ENCODE data around the gene LMOD1.

DNA sequence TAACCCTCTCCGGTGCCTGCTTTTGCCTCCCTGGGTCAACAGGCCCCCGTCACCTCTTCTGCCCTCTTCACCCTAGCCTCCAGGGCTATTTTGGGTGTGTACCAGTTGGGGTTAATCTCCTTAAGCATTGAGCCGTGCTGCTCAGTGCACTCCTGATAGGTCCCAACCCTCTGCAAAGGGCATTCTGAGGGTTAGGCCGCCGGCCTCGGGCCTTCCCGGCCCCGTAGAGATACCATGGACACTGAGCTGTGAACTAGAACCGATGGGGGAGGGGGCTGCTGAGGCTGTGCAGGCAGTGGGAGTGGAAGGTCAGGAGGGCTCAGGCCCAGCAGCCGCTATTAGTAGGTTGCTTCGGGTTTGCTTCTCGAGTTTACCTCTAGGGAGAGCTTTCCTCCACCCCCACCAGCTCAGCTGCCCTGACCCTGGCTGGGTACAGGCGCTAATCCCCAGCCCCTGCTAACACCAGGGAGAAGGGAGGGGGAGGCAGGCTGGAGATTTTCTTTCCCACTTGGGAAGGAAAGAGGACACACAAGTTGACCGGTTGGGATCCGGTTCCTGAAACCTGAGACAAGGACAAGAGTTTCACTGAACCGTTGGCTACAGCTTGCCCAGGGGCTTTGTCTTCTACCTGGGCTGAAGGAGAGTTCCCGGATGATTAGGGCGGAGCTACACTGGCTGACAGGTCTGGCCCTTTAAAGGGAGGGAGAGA lies 4.8 kb downstream of the LMOD1 start:
- TF ChIP-seq, protein P1, sequence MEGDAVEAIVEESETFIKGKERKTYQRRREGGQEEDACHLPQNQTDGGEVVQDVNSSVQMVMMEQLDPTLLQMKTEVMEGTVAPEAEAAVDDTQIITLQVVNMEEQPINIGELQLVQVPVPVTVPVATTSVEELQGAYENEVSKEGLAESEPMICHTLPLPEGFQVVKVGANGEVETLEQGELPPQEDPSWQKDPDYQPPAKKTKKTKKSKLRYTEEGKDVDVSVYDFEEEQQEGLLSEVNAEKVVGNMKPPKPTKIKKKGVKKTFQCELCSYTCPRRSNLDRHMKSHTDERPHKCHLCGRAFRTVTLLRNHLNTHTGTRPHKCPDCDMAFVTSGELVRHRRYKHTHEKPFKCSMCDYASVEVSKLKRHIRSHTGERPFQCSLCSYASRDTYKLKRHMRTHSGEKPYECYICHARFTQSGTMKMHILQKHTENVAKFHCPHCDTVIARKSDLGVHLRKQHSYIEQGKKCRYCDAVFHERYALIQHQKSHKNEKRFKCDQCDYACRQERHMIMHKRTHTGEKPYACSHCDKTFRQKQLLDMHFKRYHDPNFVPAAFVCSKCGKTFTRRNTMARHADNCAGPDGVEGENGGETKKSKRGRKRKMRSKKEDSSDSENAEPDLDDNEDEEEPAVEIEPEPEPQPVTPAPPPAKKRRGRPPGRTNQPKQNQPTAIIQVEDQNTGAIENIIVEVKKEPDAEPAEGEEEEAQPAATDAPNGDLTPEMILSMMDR (IDR thresholded peaks at IDR 0.05) = peak; percentile 30
- TF ChIP-seq EZH2 (IDR thresholded peaks at IDR 0.05) (no peak), EZH2phosphoT487 (IDR thresholded peaks at IDR 0.05) (peak; percentile 20)
